GM12891 (cell line): ENCODE data around the gene DLK2.

ENCODE experiments used
- POLR2A ChIP-seq: IDR thresholded peaks from 2 replicates; pipeline ENCODE4 v1.6.1; 2011; ENCODE audit warnings: low read depth, low read length, control low read depth
- POLR2AphosphoS5 ChIP-seq: IDR thresholded peaks from 2 replicates; pipeline ENCODE4 v1.6.1; 2011; ENCODE audit warnings: low read depth, low read length, control low read depth
- SPI1 ChIP-seq: IDR thresholded peaks from 2 replicates; pipeline ENCODE4 v1.6.1; 2011; ENCODE audit warnings: low read depth, low read length, control low read depth
- TAF1 ChIP-seq: IDR thresholded peaks from 2 replicates; pipeline ENCODE4 v1.6.1; 2011; ENCODE audit warnings: low read depth, low read length, control low read depth

GRCh38 chr6:43402820-43403219, 52.5 kb downstream of the DLK2 start:
- TF ChIP-seq POLR2A (no peak), SPI1 (no peak), POLR2AphosphoS5 (no peak), TAF1 (no peak)
